HepG2 (cell line): Measurements from ENCODE around the gene THAP3. TPM values are rescaled to one million over a fixed set of nuclear protein-coding genes. Genes with fewer than 3 reads are reported as not detected.

ENCODE experiments used
- ATAC-seq: fragments of 200-7000 bp; cut with Tn5 transposase; 3 replicates; pipeline ENCODE4 v1.9.1; 2020; ENCODE audit warnings: mild to moderate bottlenecking, moderate library complexity
- BruUV-seq: library from RNA; stranded (reverse); fragments of 400-500 nt; replicated peaks from 2 replicates; lab custom pipeline; 2021; lab: Mats Ljungman, UMichigan
- CTCF ChIA-PET: fragments of 300-600 bp; formaldehyde crosslinking; extraction: SDS; loops from one replicate; lab custom pipeline; 2021; ENCODE audit warnings: low total read pairs, inconsistent platforms, low intra/inter-chr PET ratio; lab: Yijun Ruan, JAX
- POLR2A ChIA-PET: fragments of 350-600 bp; sonication (Branson Sonifier 250); formaldehyde crosslinking; loops from one replicate; lab custom pipeline; 2020; ENCODE audit warnings: antibody characterized with exemption, inconsistent platforms; lab: Yijun Ruan, JAX
- DNase-seq: peaks from one replicate; pipeline ENCODE4 v3.0.0-alpha.2; 2015; ENCODE audit warnings: low spot score
- FAIRE-seq: peaks from 3 replicates; lab custom pipeline; 2011; peaks lifted over from hg19 to GRCh38; lab: Jason Lieb, UNC
- H2AFZ ChIP-seq: one replicate; pipeline ENCODE4 v1.6.1; 2011; ENCODE audit warnings: low read length, inconsistent platforms
- H3K27ac ChIP-seq: fragments of 300-600 bp; 3 replicates; pipeline ENCODE4 v1.8.0; 2011; ENCODE audit warnings: mixed run types, mild to moderate bottlenecking, mixed read lengths, low read length, inconsistent platforms; ENCODE audit not compliant: insufficient read depth; ENCODE audit errors: extremely low read length
- H3K27me3 ChIP-seq, 2 experiments: fragments of 200-600 bp in 1 of 2; 2 replicates in 1 of 2; 3 replicates in 1 of 2; pipeline versions ENCODE4 v1.6.0 to v1.8.0; 2011; ENCODE audit warnings: low read length in 2 of 2, mild to moderate bottlenecking in 2 of 2, moderate library complexity in 2 of 2, inconsistent platforms in 1 of 2; ENCODE audit not compliant: insufficient read depth in 2 of 2, control insufficient read depth in 1 of 2
- H3K36me3 ChIP-seq, 2 experiments: fragments of 200-600 bp in 1 of 2; replicated peaks in 1 of 2; 2 replicates in 1 of 2; 3 replicates in 1 of 2; pipeline versions ENCODE4 v1.5.1 to v1.8.0; 2011; ENCODE audit warnings: low read length in 2 of 2, inconsistent platforms in 1 of 2; ENCODE audit not compliant: insufficient read depth in 2 of 2, control insufficient read depth in 1 of 2
- H3K4me1 ChIP-seq: 2 replicates; pipeline ENCODE4 v1.5.1; 2012; ENCODE audit warnings: low read length, inconsistent platforms; ENCODE audit not compliant: insufficient read depth
- H3K4me2 ChIP-seq: 2 replicates; pipeline ENCODE4 v1.6.0; 2011; ENCODE audit warnings: low read depth, low read length, inconsistent platforms
- H3K4me3 ChIP-seq, 3 experiments: fragments of 200-600 bp in 1 of 3; sonication (generic), shearing (Covaris generic) in 1 of 3; replicated peaks in 1 of 3; 2 replicates each; pipeline ENCODE4 v1.5.1; 2011 to 2016; ENCODE audit warnings: low read length in 3 of 3, inconsistent platforms in 2 of 3, low read depth in 2 of 3, mild to moderate bottlenecking in 2 of 3, control low read depth in 1 of 3, mixed read lengths in 1 of 3; ENCODE audit not compliant: insufficient read depth in 1 of 3
- H3K79me2 ChIP-seq: one replicate; pipeline ENCODE4 v1.6.1; 2011; ENCODE audit warnings: low read length, inconsistent platforms; ENCODE audit not compliant: insufficient read depth
- H3K9ac ChIP-seq: 2 replicates; pipeline ENCODE4 v1.6.0; 2011; ENCODE audit warnings: mild to moderate bottlenecking, low read depth, low read length, inconsistent platforms; ENCODE audit not compliant: insufficient read depth
- H3K9me3 ChIP-seq: 2 replicates; pipeline ENCODE4 v1.5.1; 2012; ENCODE audit warnings: mild to moderate bottlenecking, low read length
- H4K20me1 ChIP-seq: 2 replicates; pipeline ENCODE4 v1.6.0; 2011; ENCODE audit warnings: inconsistent platforms, mild to moderate bottlenecking, low read length, moderate library complexity; ENCODE audit not compliant: insufficient read depth
- CHD4 ChIP-seq: fragments of 200-600 bp; sonication (generic); IDR thresholded peaks from 2 replicates; pipeline ENCODE4 v1.7.0; 2017; ENCODE audit warnings: mild to moderate bottlenecking, low read length, borderline replicate concordance
- GTF2F1 ChIP-seq: fragments of 150-350 bp; IDR thresholded peaks from 2 replicates; pipeline ENCODE4 v1.6.1; 2014; ENCODE audit warnings: low read length
- GZF1 ChIP-seq: sonication (generic); formaldehyde crosslinking; IDR thresholded peaks from 2 replicates; pipeline ENCODE4 v1.5.1; 2020; ENCODE audit warnings: mild to moderate bottlenecking, missing genetic modification reagents
- HDAC1 ChIP-seq: sonication (generic); formaldehyde crosslinking; IDR thresholded peaks from 2 replicates; pipeline ENCODE4 v1.5.1; 2020; ENCODE audit warnings: mild to moderate bottlenecking, missing genetic modification reagents
- KDM6A ChIP-seq: IDR thresholded peaks from 2 replicates; pipeline ENCODE4 v1.6.1; 2016; ENCODE audit warnings: low read depth
- PRDM10 ChIP-seq: sonication (generic); formaldehyde crosslinking; IDR thresholded peaks from 2 replicates; pipeline ENCODE4 v1.4.0; 2020; ENCODE audit warnings: low read depth, missing genetic modification reagents
- RCOR2 ChIP-seq: IDR thresholded peaks from 2 replicates; pipeline ENCODE4 v1.6.1; 2016; ENCODE audit warnings: missing biosample characterization, missing genetic modification reagents
- RFX3 ChIP-seq: IDR thresholded peaks from 2 replicates; pipeline ENCODE4 v1.6.1; 2016; ENCODE audit warnings: missing biosample characterization, missing genetic modification reagents
- SMC3 ChIP-seq: IDR thresholded peaks from 2 replicates; pipeline ENCODE4 v1.6.1; 2011; ENCODE audit warnings: low read length, improper control_type of control experiment
- ZBTB34 ChIP-seq: sonication (generic); formaldehyde crosslinking; IDR thresholded peaks from 2 replicates; pipeline ENCODE4 v1.8.0; 2022; ENCODE audit warnings: mild to moderate bottlenecking, missing genetic modification reagents
- ZNF562 ChIP-seq: sonication (generic); formaldehyde crosslinking; IDR thresholded peaks from 2 replicates; pipeline ENCODE4 v1.8.0; 2022; ENCODE audit warnings: missing genetic modification reagents, borderline replicate concordance
- ZNF563 ChIP-seq: sonication (generic); formaldehyde crosslinking; IDR thresholded peaks from 2 replicates; pipeline ENCODE4 v1.8.0; 2022; ENCODE audit warnings: mild to moderate bottlenecking, moderate library complexity, missing genetic modification reagents
- ZNF670 ChIP-seq: sonication (generic); formaldehyde crosslinking; IDR thresholded peaks from 2 replicates; pipeline ENCODE4 v1.8.0; 2022; ENCODE audit warnings: mild to moderate bottlenecking, missing genetic modification reagents, borderline replicate concordance
- ZNF672 ChIP-seq: sonication (generic); formaldehyde crosslinking; IDR thresholded peaks from 2 replicates; pipeline ENCODE4 v1.8.1; 2022; ENCODE audit warnings: missing genetic modification reagents
- WGBS: methylation state at CpG from one replicate; pipeline ENCODE4 v1.1.6; 2017; ENCODE audit warnings: low lambda C conversion rate; 5-methylcytosine and 5-hydroxymethylcytosine counted together
- in situ Hi-C: cut with HindIII; loops from 2 replicates; pipeline ENCODE4 v1.10.0; 2017; ENCODE audit warnings: low pct_unique_long_range_greater_than_20kb; ENCODE audit not compliant: extremely low pct_ligation_motif_present
- intact Hi-C: fragments of 100-400 bp; cut with micrococcal nuclease; formaldehyde crosslinking; loops from one replicate; pipeline ENCODE4 v1.10.0; 2022; ENCODE audit not compliant: unreplicated experiment
- polyA plus RNA-seq, 8 experiments: library from polyadenylated mRNA; depleted of rRNA in 3 of 8; stranded (reverse) in 7 of 8; unstranded in 1 of 8; fragments of >200 nt; fragmentation: Illumina TruSeq in 4 of 8; extraction: Trizol in 4 of 8; gene quantifications; 2 replicates each; pipeline versions ENCODE4 v1.2.1 to v1.2.3, GENCODE V29; 2011 to 2016; ENCODE audit warnings: low read depth in 4 of 8, missing spikeins in 1 of 8, mixed read lengths in 1 of 8; ENCODE audit not compliant: insufficient read depth in 1 of 8
- total RNA-seq, 5 experiments: library from RNA; depleted of rRNA; stranded (reverse); fragments of >200 nt; fragmentation: Illumina TruSeq; extraction: Trizol; gene quantifications; 2 replicates each; pipeline ENCODE4 v1.2.3, GENCODE V29; 2016; ENCODE audit warnings: low read depth in 1 of 5
- TF ChIP-seq, protein P1 (sequence below): sonication (generic); formaldehyde crosslinking; IDR thresholded peaks from 2 replicates; pipeline ENCODE4 v1.5.0; 2020; ENCODE audit warnings: mild to moderate bottlenecking, missing genetic modification reagents, moderate library complexity
- TF ChIP-seq, protein P2 (sequence below): sonication (generic); formaldehyde crosslinking; IDR thresholded peaks from 2 replicates; pipeline ENCODE4 v1.4.0; 2020; ENCODE audit warnings: missing genetic modification reagents

Gene THAP3
- total and polyA plus RNA-seq, 2 of the 13 experiments (the other 11 are each of a cell fraction or from before 2014, with no cell fraction given) = 10.3 to 14.9 TPM

DNA sequence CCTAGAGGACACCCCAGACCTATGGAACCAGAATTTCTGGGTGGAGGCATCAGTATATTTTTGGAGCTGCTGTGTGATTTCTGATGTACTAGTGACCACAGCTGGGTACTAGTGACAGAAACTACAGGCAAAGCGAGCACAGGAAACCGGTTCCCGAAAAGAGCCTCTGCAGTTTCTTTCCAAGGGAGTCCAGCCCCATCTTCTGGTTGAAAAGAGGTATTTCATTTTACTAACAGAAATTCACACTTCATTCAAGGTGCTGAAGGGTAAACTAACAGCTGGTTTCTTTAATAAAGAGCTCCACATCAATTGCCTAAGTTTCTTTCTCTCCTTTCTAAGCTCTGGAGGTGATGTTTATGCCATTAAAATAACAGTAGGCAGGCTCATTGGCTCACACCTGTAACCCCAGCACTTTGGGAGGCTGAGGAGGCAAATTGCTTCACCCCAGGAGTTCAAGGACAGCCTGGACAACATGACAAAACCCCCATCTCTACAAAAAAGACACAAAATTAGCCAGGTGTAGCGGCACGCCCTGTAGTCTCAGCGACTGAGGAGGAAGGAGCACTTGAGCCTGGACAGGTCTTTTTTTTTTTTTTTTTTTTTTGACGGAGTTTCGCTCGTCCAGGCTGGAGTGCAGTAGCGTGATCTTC lies 22.0 kb downstream of the THAP3 start (continued):
- TF ChIP-seq, protein P1, sequence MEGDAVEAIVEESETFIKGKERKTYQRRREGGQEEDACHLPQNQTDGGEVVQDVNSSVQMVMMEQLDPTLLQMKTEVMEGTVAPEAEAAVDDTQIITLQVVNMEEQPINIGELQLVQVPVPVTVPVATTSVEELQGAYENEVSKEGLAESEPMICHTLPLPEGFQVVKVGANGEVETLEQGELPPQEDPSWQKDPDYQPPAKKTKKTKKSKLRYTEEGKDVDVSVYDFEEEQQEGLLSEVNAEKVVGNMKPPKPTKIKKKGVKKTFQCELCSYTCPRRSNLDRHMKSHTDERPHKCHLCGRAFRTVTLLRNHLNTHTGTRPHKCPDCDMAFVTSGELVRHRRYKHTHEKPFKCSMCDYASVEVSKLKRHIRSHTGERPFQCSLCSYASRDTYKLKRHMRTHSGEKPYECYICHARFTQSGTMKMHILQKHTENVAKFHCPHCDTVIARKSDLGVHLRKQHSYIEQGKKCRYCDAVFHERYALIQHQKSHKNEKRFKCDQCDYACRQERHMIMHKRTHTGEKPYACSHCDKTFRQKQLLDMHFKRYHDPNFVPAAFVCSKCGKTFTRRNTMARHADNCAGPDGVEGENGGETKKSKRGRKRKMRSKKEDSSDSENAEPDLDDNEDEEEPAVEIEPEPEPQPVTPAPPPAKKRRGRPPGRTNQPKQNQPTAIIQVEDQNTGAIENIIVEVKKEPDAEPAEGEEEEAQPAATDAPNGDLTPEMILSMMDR (CRISPR knock-in tag) = peak; percentile 61
- TF ChIP-seq SMC3 (peak; percentile 43; the same call in 1 of the 2 replicates), ZNF562 (CRISPR knock-in tag) (no peak), ZBTB34 (no peak)

GRCh38 chr1:6648556-6648955 lies 23.9 kb downstream of the THAP3 start:
- in situ Hi-C loops (no loop called here), intact Hi-C loops (loop anchor here (5.0 kb wide), 2 partner anchors 96 to 161 kb away; partner anchors contain the start of gene NOL9)
- FAIRE-seq (no peak), ATAC-seq (no peak), DNase-seq (no peak)
- Histone ChIP-seq H4K20me1 (no peaks in the 10 kb centered on the region), H3K79me2 (no peaks in the 10 kb centered on the region), H2AFZ (no peak overlapping the region), H3K27ac (no peak overlapping the region), H3K4me1 (no peaks in the 10 kb centered on the region), H3K9me3 (no peaks in the 10 kb centered on the region), H3K9ac (no peak overlapping the region), H3K4me3 (no peak overlapping the region), H3K27me3 (no peaks in the 10 kb centered on the region), H3K4me2 (no peak overlapping the region), H3K36me3 (peaks cover 21 to 51% of the 10 kb centered on the region in 2 experiments)
- WGBS = 93% methylated on average over 6 of the region's 6 CpGs
- ChIA-PET POLR2A (no interaction called here), CTCF (no interaction called here)
- BruUV-seq = no TSS peak
- TF ChIP-seq ZNF563 (CRISPR knock-in tag) = no peak
- no peak for TF ChIP-seq ZNF670 (CRISPR knock-in tag)
- no peak for TF ChIP-seq RFX3
- no peak for TF ChIP-seq CHD4
- TF ChIP-seq RCOR2 (CRISPR knock-in tag) = no peak
- TF ChIP-seq GTF2F1 = no peak
- TF ChIP-seq HDAC1 (CRISPR knock-in tag) = no peak
- no peak for TF ChIP-seq GZF1 (CRISPR knock-in tag)
- no peak for TF ChIP-seq PRDM10
- no peak for TF ChIP-seq ZNF672 (CRISPR knock-in tag)
- TF ChIP-seq KDM6A (CRISPR knock-in tag) = no peak
- TF ChIP-seq, protein P2, sequence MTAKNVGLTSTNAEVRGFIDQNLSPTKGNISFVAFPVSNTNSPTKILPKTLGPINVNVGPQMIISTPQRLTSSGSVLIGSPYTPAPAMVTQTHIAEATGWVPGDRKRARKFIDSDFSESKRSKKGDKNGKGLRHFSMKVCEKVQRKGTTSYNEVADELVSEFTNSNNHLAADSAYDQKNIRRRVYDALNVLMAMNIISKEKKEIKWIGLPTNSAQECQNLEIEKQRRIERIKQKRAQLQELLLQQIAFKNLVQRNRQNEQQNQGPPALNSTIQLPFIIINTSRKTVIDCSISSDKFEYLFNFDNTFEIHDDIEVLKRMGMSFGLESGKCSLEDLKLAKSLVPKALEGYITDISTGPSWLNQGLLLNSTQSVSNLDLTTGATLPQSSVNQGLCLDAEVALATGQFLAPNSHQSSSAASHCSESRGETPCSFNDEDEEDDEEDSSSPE (CRISPR knock-in tag) = no peak
